ENCODE results near the gene FBXO40.

Gene FBXO40

DNA sequence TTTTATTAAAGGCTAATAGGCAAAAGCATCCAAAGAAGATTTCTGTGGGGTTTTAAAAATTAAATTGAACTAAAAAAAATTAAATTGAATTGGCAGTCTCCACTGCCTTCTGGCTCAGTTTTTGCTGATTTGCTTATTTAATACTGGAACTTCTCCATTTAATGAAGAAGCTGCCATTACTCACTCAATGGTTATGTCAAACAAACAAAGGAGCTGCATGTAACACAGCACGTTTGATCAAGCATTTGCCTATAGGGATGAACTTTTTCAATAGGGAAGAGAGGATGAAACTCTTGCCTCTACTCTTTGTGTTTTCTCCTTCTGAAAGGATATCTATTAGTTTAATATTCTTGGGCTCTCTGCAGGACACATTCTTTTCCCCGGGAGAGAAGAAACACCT lies 72.3 kb downstream of the FBXO40 start:
- peak in 3 of 4 experiments; percentile 23 to 63 (median 55) for DNase-seq

DNA sequence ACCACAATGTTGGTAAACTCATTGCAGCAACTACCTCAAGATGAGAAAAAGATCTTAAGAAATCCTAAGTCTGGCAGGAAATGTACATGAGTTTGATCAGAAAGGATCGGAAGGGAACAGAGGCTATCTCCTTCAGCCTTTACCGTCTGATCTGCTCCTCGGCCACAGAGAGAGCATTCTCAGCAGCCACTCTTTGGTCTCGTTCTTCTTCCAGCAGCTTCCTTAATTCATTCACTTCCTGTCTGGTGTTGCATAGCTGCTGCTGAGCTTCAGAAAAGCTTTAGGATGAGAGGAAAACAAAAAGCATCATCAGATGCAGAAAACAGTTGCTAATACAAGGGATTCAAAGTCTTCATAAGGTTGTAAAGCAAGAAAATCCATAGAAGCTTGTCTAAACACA lies 74.2 kb downstream of the FBXO40 start:
- DNase-seq = peak; percentile 42 to 66 (median 57)

DNA sequence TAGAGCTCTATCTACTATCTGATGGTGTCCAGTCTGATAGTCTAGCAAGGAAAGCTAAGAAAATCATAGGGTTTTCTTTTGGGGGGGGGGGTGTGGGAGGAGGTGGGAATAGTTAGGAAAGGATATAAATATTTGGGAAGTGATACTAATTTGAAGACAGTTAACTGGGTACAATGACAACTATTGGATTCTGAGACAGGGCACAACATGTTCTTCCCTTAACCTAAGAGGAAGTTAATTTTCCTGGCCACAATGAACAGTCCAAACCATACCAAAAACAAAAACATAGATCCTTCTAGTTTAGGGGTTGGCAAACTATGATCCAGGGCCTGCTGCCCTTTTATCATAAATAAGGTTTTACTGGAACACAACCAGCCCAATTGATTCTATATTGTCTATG lies 77.5 kb downstream of the FBXO40 start:
- peak in 2 of 4 experiments; percentile 14 to 34 for DNase-seq

DNA sequence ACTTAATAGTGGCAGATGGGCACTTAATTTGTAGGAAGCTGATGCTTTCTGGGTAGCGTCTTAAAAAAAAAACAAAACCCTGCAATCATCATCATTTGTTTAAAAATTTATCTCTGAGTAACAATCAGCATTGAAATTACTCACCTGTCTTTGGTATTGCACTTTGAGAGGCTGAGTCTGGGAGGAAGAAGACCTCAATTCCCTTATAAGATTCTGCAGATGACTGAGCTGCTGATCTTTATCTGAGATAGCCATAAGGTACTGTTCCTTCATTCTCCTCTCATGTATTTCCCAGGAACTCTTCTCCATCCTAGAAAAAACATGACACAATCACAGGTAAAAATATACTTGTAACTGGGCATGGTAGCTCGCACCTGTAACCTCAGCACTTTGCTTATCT lies 84.0 kb downstream of the FBXO40 start:
- no peak for DNase-seq

Data from suppressor macrophage (primary cell).